IPS-18c (cell line): ENCODE data around the gene PARP14.
"Not testable (repeated sequence)": the region's sequence is repeated elsewhere in the genome, so short reads cannot be mapped to it uniquely, and the experiment has no call there.

ENCODE experiments used
- H3K4me3 ChIP-seq: 2 replicates; pipeline ENCODE4 v1.7.0; 2013; ENCODE audit warnings: low read depth, mild to moderate bottlenecking, low read length, moderate library complexity; ENCODE audit not compliant: insufficient read depth
- H3K9me3 ChIP-seq: one replicate; pipeline ENCODE4 v1.6.1; 2013; ENCODE audit warnings: mild to moderate bottlenecking, low read length, moderate library complexity; ENCODE audit not compliant: control insufficient read depth, insufficient read depth

The PARP14 gene

GRCh38 chr3:122674339-122674738, 6.3 kb upstream of the PARP14 start:
- Histone ChIP-seq H3K9me3 (no peaks in the 10 kb centered on the region), H3K4me3 (no peak overlapping the region)

GRCh38 chr3:122676759-122677158, 3.9 kb upstream of the PARP14 start:
- no peak overlapping the region for H3K4me3 ChIP-seq
- H3K9me3 ChIP-seq: peaks cover 1% of the 10 kb centered on the region

GRCh38 chr3:122677216-122677615, 3.4 kb upstream of the PARP14 start:
- no peak overlapping the region for H3K4me3 ChIP-seq
- H3K9me3 ChIP-seq: peaks cover 5% of the 10 kb centered on the region

GRCh38 chr3:122678506-122678905, 2.1 kb upstream of the PARP14 start:
- Histone ChIP-seq H3K4me3 (no peak overlapping the region), H3K9me3 (peaks cover 6% of the 10 kb centered on the region)

GRCh38 chr3:122679085-122679881, 1.4 kb upstream of the PARP14 start:
- H3K9me3 ChIP-seq: peaks cover 6% of the 10 kb centered on the region
- 0 out of 2 replicates have a peak overlapping the region, but pooled peaks have one; percentile 9 for H3K4me3 ChIP-seq

GRCh38 chr3:122679882-122680474, 661 bp upstream of the PARP14 start:
- H3K9me3 ChIP-seq: peaks cover 6% of the 10 kb centered on the region
- H3K4me3 ChIP-seq: peak overlapping the region; percentile 78

GRCh38 chr3:122681284-122681973, 790 bp downstream of the PARP14 start:
- H3K9me3 ChIP-seq: peaks cover 6% of the 10 kb centered on the region
- H3K4me3 ChIP-seq: peak overlapping the region; percentile 49

GRCh38 chr3:122681974-122682409, 1.4 kb downstream of the PARP14 start:
- Histone ChIP-seq H3K9me3 (peaks cover 6% of the 10 kb centered on the region), H3K4me3 (peak overlapping the region; percentile 49; the same call in 1 of the 2 replicates)

- H3K4me3 ChIP-seq, H3K9me3 ChIP-seq: not testable (repeated sequence)
These were observed 2.3 kb downstream of the PARP14 start for GRCh38 chr3:122682778-122683411.

GRCh38 chr3:122687298-122687697, 6.7 kb downstream of the PARP14 start:
- H3K9me3 ChIP-seq: no peaks in the 10 kb centered on the region
- no peak overlapping the region for H3K4me3 ChIP-seq

- H3K9me3 ChIP-seq: no peaks in the 10 kb centered on the region
- no peak overlapping the region for H3K4me3 ChIP-seq
These were observed 8.4 kb downstream of the PARP14 start for GRCh38 chr3:122688996-122689395.

- no peak overlapping the region for H3K4me3 ChIP-seq
- H3K9me3 ChIP-seq: no peaks in the 10 kb centered on the region
These were observed 8.9 kb downstream of the PARP14 start for GRCh38 chr3:122689587-122689986.

- H3K4me3 ChIP-seq: no peak overlapping the region
- H3K9me3 ChIP-seq: no peaks in the 10 kb centered on the region
These were observed 9.5 kb downstream of the PARP14 start for GRCh38 chr3:122690096-122690495.

GRCh38 chr3:122691195-122691594, 10.6 kb downstream of the PARP14 start:
- H3K4me3 ChIP-seq: no peak overlapping the region
- no peaks in the 10 kb centered on the region for H3K9me3 ChIP-seq

- no peak overlapping the region for H3K4me3 ChIP-seq
- H3K9me3 ChIP-seq: no peaks in the 10 kb centered on the region
These were observed 12.0 kb downstream of the PARP14 start for GRCh38 chr3:122692674-122693073.

- Histone ChIP-seq H3K4me3 (no peak overlapping the region), H3K9me3 (no peaks in the 10 kb centered on the region)
These were observed 14.3 kb downstream of the PARP14 start for GRCh38 chr3:122694966-122695365.

- Histone ChIP-seq H3K4me3 (no peak overlapping the region), H3K9me3 (no peaks in the 10 kb centered on the region)
These were observed 15.4 kb downstream of the PARP14 start for GRCh38 chr3:122695927-122696561.
